Lower lobe of right lung (tissue), 2 donors: ENCODE measurements around the gene LUC7L. TPM values are rescaled to one million over a fixed set of nuclear protein-coding genes. Genes with fewer than 3 reads are reported as not detected.

Experiments used
- ATAC-seq, 2 donors: fragments of 200-7000 bp; cut with Tn5 transposase; one replicate each; pipeline ENCODE4 v1.9.1; 2020 to 2022; ENCODE audit warnings: mild to moderate bottlenecking in 2 of 2, moderate library complexity in 2 of 2
- DNase-seq: peaks from one replicate; pipeline ENCODE4 v3.0.0-alpha.2; 2020
- H3K27ac ChIP-seq: fragments of 200-600 bp; one replicate; pipeline ENCODE4 v1.8.0; 2022
- H3K27me3 ChIP-seq: fragments of 200-600 bp; one replicate; pipeline ENCODE4 v1.8.0; 2022; ENCODE audit warnings: low read depth
- H3K36me3 ChIP-seq: fragments of 200-600 bp; one replicate; pipeline ENCODE4 v1.8.0; 2022; ENCODE audit warnings: mild to moderate bottlenecking
- H3K4me1 ChIP-seq: fragments of 200-600 bp; one replicate; pipeline ENCODE4 v1.8.0; 2022
- H3K4me3 ChIP-seq: fragments of 200-600 bp; one replicate; pipeline ENCODE4 v1.8.0; 2022; ENCODE audit warnings: mild to moderate bottlenecking
- H3K9me3 ChIP-seq: fragments of 200-600 bp; one replicate; pipeline ENCODE4 v1.8.0; 2022
- intact Hi-C: fragments of 100-400 bp; cut with DNase I; formaldehyde crosslinking; loops from one replicate; pipeline ENCODE4 v1.11.0; 2022
- total RNA-seq: library from RNA; stranded (reverse); fragmentation: NEBNext Ultra II Directional; extraction: Animal tissue kit (Norgen Biotek cat#: 25700); gene quantifications from one replicate; pipeline ENCODE4 v1.2.1, GENCODE V29; 2021
- TF ChIP-seq, protein P1 (sequence below): fragments of 200-600 bp; IDR thresholded peaks from one replicate; pipeline ENCODE4 v1.8.0; 2022; ENCODE audit warnings: antibody characterized with exemption, mild to moderate bottlenecking
- donor health status: DM: no; HTN: yes; CAD: no; lungs with severe emphysema.

LUC7L gene
- total RNA-seq, 1 donor from 2014 or later: 70.9 TPM

GRCh38 chr16:275041-275641 lies 45.9 kb upstream of the LUC7L start:
- Histone ChIP-seq H3K4me3 (peak overlapping the region; percentile 58), H3K27me3 (peaks cover 37% of the 10 kb centered on the region)

GRCh38 chr16:273547-274421 lies 44.5 kb upstream of the LUC7L start:
- ATAC-seq: peak; percentile 1 to 3
- Histone ChIP-seq H3K36me3 (no peaks in the 10 kb centered on the region), H3K4me1 (peaks cover 8% of the 10 kb centered on the region), H3K4me3 (no peak overlapping the region), H3K9me3 (no peaks in the 10 kb centered on the region), H3K27ac (no peak overlapping the region), H3K27me3 (peaks cover 27% of the 10 kb centered on the region)
- no peak for DNase-seq
- TF ChIP-seq, protein P1, sequence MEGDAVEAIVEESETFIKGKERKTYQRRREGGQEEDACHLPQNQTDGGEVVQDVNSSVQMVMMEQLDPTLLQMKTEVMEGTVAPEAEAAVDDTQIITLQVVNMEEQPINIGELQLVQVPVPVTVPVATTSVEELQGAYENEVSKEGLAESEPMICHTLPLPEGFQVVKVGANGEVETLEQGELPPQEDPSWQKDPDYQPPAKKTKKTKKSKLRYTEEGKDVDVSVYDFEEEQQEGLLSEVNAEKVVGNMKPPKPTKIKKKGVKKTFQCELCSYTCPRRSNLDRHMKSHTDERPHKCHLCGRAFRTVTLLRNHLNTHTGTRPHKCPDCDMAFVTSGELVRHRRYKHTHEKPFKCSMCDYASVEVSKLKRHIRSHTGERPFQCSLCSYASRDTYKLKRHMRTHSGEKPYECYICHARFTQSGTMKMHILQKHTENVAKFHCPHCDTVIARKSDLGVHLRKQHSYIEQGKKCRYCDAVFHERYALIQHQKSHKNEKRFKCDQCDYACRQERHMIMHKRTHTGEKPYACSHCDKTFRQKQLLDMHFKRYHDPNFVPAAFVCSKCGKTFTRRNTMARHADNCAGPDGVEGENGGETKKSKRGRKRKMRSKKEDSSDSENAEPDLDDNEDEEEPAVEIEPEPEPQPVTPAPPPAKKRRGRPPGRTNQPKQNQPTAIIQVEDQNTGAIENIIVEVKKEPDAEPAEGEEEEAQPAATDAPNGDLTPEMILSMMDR: no peak
- intact Hi-C loops: no loop called here

More at GRCh38 chr16:275041-275641, 45.9 kb upstream of the LUC7L start:
- TF ChIP-seq, protein P1: no peak
- peak in 1 of 2 donors; percentile 15 for ATAC-seq
- DNase-seq: no peak
- Histone ChIP-seq H3K27ac (no peak overlapping the region), H3K9me3 (no peaks in the 10 kb centered on the region), H3K36me3 (no peaks in the 10 kb centered on the region), H3K4me1 (peaks cover 8% of the 10 kb centered on the region)
- intact Hi-C loops: no loop called here

- peaks cover 27% of the 10 kb centered on the region for H3K27me3 ChIP-seq
- peaks cover 8% of the 10 kb centered on the region for H3K4me1 ChIP-seq
- no peaks in the 10 kb centered on the region for H3K9me3 ChIP-seq
- no peak overlapping the region for H3K4me3 ChIP-seq
- TF ChIP-seq, protein P1: no peak
- DNase-seq: no peak
- no peaks in the 10 kb centered on the region for H3K36me3 ChIP-seq
- no peak overlapping the region for H3K27ac ChIP-seq
- no peak for ATAC-seq
- intact Hi-C loops: no loop called here
Measured at GRCh38 chr16:272633-273546, 43.6 kb upstream of the LUC7L start.

DNA sequence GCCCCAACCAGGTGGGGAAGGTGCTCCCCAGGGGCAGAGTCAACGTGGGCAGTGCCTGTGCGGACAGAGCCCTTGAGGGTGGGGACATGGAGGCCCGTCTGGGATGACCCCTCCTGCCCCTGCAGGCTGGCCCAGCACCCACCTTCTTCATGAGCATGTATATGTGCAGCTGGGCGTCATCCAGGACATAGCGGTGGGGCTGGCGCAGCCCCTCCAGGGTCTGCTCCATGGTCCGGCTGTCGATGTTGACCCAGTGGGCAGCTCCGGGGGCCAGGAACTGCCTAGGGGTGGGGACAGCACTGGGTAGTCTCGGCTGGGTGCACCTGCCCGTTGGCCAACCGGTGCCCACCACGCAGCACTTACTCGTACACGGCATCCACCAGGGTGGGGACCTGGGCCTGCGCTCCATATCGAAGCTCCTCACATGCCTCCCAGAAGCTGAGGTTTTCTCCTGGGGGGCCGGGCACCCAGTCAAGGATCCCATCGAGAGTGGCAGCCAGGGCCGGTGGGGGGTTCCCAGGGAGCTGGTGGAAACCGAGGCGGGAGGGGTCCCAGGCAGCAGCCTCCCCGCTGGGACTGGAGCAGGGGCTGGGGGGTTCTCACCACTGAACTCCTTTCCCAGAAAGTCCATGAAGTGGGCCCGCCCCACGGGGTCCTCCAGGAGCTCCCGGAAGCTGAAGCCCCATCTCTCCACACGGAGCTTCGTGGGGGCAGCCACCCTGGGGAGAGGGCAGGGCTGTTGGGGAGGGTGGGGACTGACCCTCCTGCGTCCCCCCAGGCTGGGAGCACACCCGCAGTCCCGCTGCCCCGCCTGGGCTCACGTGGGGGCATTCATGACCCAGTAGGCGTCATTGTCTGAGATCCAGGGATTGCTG lies 41.4 kb upstream of the LUC7L start:
- DNase-seq: no peak
- intact Hi-C loops: no loop called here

More for the DNA sequence above, 41.4 kb upstream of the LUC7L start:
- peaks cover 22% of the 10 kb centered on the region for H3K27me3 ChIP-seq
- H3K9me3 ChIP-seq: no peaks in the 10 kb centered on the region
- H3K36me3 ChIP-seq: no peaks in the 10 kb centered on the region
- H3K27ac ChIP-seq: no peak overlapping the region
- H3K4me1 ChIP-seq: peaks cover 8% of the 10 kb centered on the region
- ATAC-seq: no peak
- H3K4me3 ChIP-seq: no peak overlapping the region
- TF ChIP-seq, protein P1: no peak
